ENCODE results near the gene TNS3.

GRCh38 chr7:47478926-47479711, 102.8 kb downstream of the TNS3 start:
- no peak for TF ChIP-seq POLR2AphosphoS5 (IDR thresholded peaks at IDR 0.05; ENCODE audit: borderline replicate concordance, low read depth, low read length)
- no peak for TF ChIP-seq EZH2 (IDR thresholded peaks at IDR 0.05)
